ENCODE data around the gene YPEL3. TPM values are rescaled to one million over a fixed set of nuclear protein-coding genes. Genes with fewer than 3 reads are reported as not detected.
"Not testable (repeated sequence)": the region's sequence is repeated elsewhere in the genome, so short reads cannot be mapped to it uniquely, and the experiment has no call there.

YPEL3 gene
- total RNA-seq, 2 experiments from 2014 or later = 11.8 to 12.1 TPM

- DNase-seq = no peak
- peaks cover 17% of the 10 kb centered on the region for H3K4me1 Mint-ChIP-seq
- no peaks in the 10 kb centered on the region for H3K9me3 Mint-ChIP-seq
- no peak overlapping the region for H3K27ac Mint-ChIP-seq
- H3K27me3 Mint-ChIP-seq = no peaks in the 10 kb centered on the region
- no peaks in the 10 kb centered on the region for H3K36me3 Mint-ChIP-seq
- no peak overlapping the region for H3K4me3 Mint-ChIP-seq
These were observed 29.0 kb upstream of the YPEL3 start for GRCh38 chr16:30124985-30125379.

- Mint-ChIP-seq H3K9me3 (no peaks in the 10 kb centered on the region), H3K27me3 (no peaks in the 10 kb centered on the region), H3K4me1 (peaks cover 21% of the 10 kb centered on the region), H3K4me3 (peak overlapping the region; percentile 85), H3K27ac (peak overlapping the region; percentile 84), H3K36me3 (peaks cover 5% of the 10 kb centered on the region)
- peak; percentile 20 for DNase-seq
These were observed 26.7 kb upstream of the YPEL3 start for GRCh38 chr16:30122604-30123160.

- no peaks in the 10 kb centered on the region for H3K9me3 Mint-ChIP-seq
- no peak for DNase-seq
- peaks cover 5% of the 10 kb centered on the region for H3K36me3 Mint-ChIP-seq
- peak overlapping the region; percentile 84 for H3K27ac Mint-ChIP-seq
- H3K4me1 Mint-ChIP-seq = peaks cover 21% of the 10 kb centered on the region
- H3K4me3 Mint-ChIP-seq = peak overlapping the region; percentile 85
- no peaks in the 10 kb centered on the region for H3K27me3 Mint-ChIP-seq
These were observed 25.9 kb upstream of the YPEL3 start for GRCh38 chr16:30121741-30122571.

- Mint-ChIP-seq H3K9me3 (no peaks in the 10 kb centered on the region), H3K27ac (peak overlapping the region; percentile 45), H3K36me3 (peaks cover 5% of the 10 kb centered on the region), H3K4me1 (peaks cover 21% of the 10 kb centered on the region), H3K4me3 (peak overlapping the region; percentile 32), H3K27me3 (no peaks in the 10 kb centered on the region)
- no peak for DNase-seq
These were observed 24.5 kb upstream of the YPEL3 start for GRCh38 chr16:30120340-30121105.

- H3K4me3 Mint-ChIP-seq = no peak overlapping the region
- H3K36me3 Mint-ChIP-seq = peaks cover 5% of the 10 kb centered on the region
- no peaks in the 10 kb centered on the region for H3K9me3 Mint-ChIP-seq
- H3K27ac Mint-ChIP-seq = no peak overlapping the region
- peaks cover 24% of the 10 kb centered on the region for H3K4me1 Mint-ChIP-seq
- DNase-seq = no peak
- H3K27me3 Mint-ChIP-seq = no peaks in the 10 kb centered on the region
These were observed 23.4 kb upstream of the YPEL3 start for GRCh38 chr16:30119428-30119827.

- Mint-ChIP-seq H3K9me3 (no peaks in the 10 kb centered on the region), H3K27me3 (no peaks in the 10 kb centered on the region), H3K4me1 (peaks cover 19% of the 10 kb centered on the region), H3K36me3 (peaks cover 5% of the 10 kb centered on the region), H3K4me3 (no peak overlapping the region), H3K27ac (no peak overlapping the region)
- no peak for DNase-seq
These were observed 21.8 kb upstream of the YPEL3 start for GRCh38 chr16:30117768-30118167.

- no peaks in the 10 kb centered on the region for H3K9me3 Mint-ChIP-seq
- peaks cover 6% of the 10 kb centered on the region for H3K36me3 Mint-ChIP-seq
- H3K27ac Mint-ChIP-seq = no peak overlapping the region
- H3K4me3 Mint-ChIP-seq = no peak overlapping the region
- DNase-seq = no peak
- no peaks in the 10 kb centered on the region for H3K27me3 Mint-ChIP-seq
- peaks cover 14% of the 10 kb centered on the region for H3K4me1 Mint-ChIP-seq
These were observed 20.5 kb upstream of the YPEL3 start for GRCh38 chr16:30116291-30117207.

GRCh38 chr16:30115238-30115637 lies 19.2 kb upstream of the YPEL3 start:
- Mint-ChIP-seq H3K27ac (no peak overlapping the region), H3K27me3 (no peaks in the 10 kb centered on the region)

GRCh38 chr16:30114833-30115232 lies 18.8 kb upstream of the YPEL3 start:
- H3K27me3 Mint-ChIP-seq, H3K9me3 Mint-ChIP-seq, DNase-seq, H3K27ac Mint-ChIP-seq, H3K36me3 Mint-ChIP-seq, H3K4me1 Mint-ChIP-seq, H3K4me3 Mint-ChIP-seq: not testable (repeated sequence)

More at GRCh38 chr16:30115238-30115637, 19.2 kb upstream of the YPEL3 start:
- peaks cover 9% of the 10 kb centered on the region for H3K4me1 Mint-ChIP-seq
- DNase-seq = no peak
- no peak overlapping the region for H3K4me3 Mint-ChIP-seq
- H3K36me3 Mint-ChIP-seq = peaks cover 8% of the 10 kb centered on the region
- no peaks in the 10 kb centered on the region for H3K9me3 Mint-ChIP-seq

GRCh38 chr16:30114411-30114810 lies 18.4 kb upstream of the YPEL3 start:
- no peak for DNase-seq
- Mint-ChIP-seq H3K27ac (no peak overlapping the region), H3K4me3 (no peak overlapping the region), H3K27me3 (no peaks in the 10 kb centered on the region), H3K36me3 (peaks cover 7% of the 10 kb centered on the region), H3K4me1 (peaks cover 6% of the 10 kb centered on the region), H3K9me3 (no peaks in the 10 kb centered on the region)

- DNase-seq = no peak
- Mint-ChIP-seq H3K4me1 (peaks cover 2% of the 10 kb centered on the region), H3K27ac (no peak overlapping the region), H3K36me3 (peaks cover 3% of the 10 kb centered on the region), H3K4me3 (no peak overlapping the region), H3K27me3 (no peaks in the 10 kb centered on the region), H3K9me3 (no peaks in the 10 kb centered on the region)
These were observed 17.8 kb upstream of the YPEL3 start for GRCh38 chr16:30113711-30114333.

GRCh38 chr16:30113031-30113710 lies 17.2 kb upstream of the YPEL3 start, which contains the start of gene GDPD3:
GDPD3 (minus strand) TSS chr16:30113537; CDS start chr16:30113478, 59 bp downstream.
- Mint-ChIP-seq H3K27me3 (no peaks in the 10 kb centered on the region), H3K4me3 (no peak within 1 kb of the TSS), H3K9me3 (no peaks in the 10 kb centered on the region), H3K27ac (no peak within 1 kb of the TSS), H3K4me1 (peaks cover 2% of the 10 kb centered on the region), H3K36me3 (peaks cover 3% of the 10 kb centered on the region)
- no peak for DNase-seq

- H3K27ac Mint-ChIP-seq = no peak overlapping the region
- DNase-seq = peak; percentile 74
- H3K36me3 Mint-ChIP-seq = peaks cover 3% of the 10 kb centered on the region
These were observed 16.4 kb upstream of the YPEL3 start for GRCh38 chr16:30112197-30113030.

More at GRCh38 chr16:30112197-30113030, 16.4 kb upstream of the YPEL3 start:
- peaks cover 2% of the 10 kb centered on the region for H3K4me1 Mint-ChIP-seq
- H3K27me3 Mint-ChIP-seq = no peaks in the 10 kb centered on the region
- H3K4me3 Mint-ChIP-seq = no peak overlapping the region
- H3K9me3 Mint-ChIP-seq = no peaks in the 10 kb centered on the region

Measured in activated naive CD8-positive, alpha-beta T cell treated with anti-CD3 and anti-CD28 coated beads for 36 hours (primary cell).